Measurements from ENCODE around the gene TNFSF13B. TPM values are rescaled to one million over a fixed set of nuclear protein-coding genes. Genes with fewer than 3 reads are reported as not detected.
A peak's percentile ranks its signal among the peaks of the same experiment; 100 is the strongest.

TNFSF13B gene
- total and polyA plus RNA-seq, 2 of the 8 experiments (the other 6 are each of a cell fraction or from before 2014, with no cell fraction given) = not detected

GRCh38 chr13:108306860-108307259, 37.3 kb downstream of the TNFSF13B start:
- Histone ChIP-seq H2AFZ (ENCODE audit: low read length) (no peak overlapping the region), H3K27me3 (replicated peaks in 1 of 4; ENCODE audit: control insufficient read depth in 3 of 4, extremely low read depth in 1 of 4, insufficient read depth in 3 of 4, low read length in 3 of 4) (no peaks in the 10 kb centered on the region), H3K56ac (replicated peaks; ENCODE audit: insufficient read length, low read depth, low read length) (no peak overlapping the region), H4K8ac (ENCODE audit: extremely low read depth, insufficient read depth, low read length) (no peak overlapping the region), H2AK5ac (ENCODE audit: low read depth, low read length) (no peak overlapping the region), H3K79me1 (ENCODE audit: low read depth, low read length) (no peaks in the 10 kb centered on the region), H3K36me3 (ENCODE audit: control insufficient read depth in 2 of 4, insufficient read depth in 4 of 4, low read length in 3 of 4) (no peaks in the 10 kb centered on the region), H3K14ac (ENCODE audit: insufficient read length) (no peak overlapping the region), H3K4me3 (ENCODE audit: extremely low read depth in 1 of 4, insufficient read depth in 2 of 4, low read depth in 3 of 4, low read length in 4 of 4) (no peak overlapping the region), H3K27ac (ENCODE audit: low read depth, low read length) (no peak overlapping the region), H3K23me2 (ENCODE audit: low read depth, low read length) (no peaks in the 10 kb centered on the region), H2BK120ac (replicated peaks; ENCODE audit: low read depth, low read length) (no peak overlapping the region), H3K9me3 (ENCODE audit: insufficient read depth in 2 of 2, low read depth in 1 of 2, low read length in 1 of 2) (no peaks in the 10 kb centered on the region), H4K20me1 (replicated peaks in 1 of 2; ENCODE audit: control insufficient read depth in 1 of 2, insufficient read depth in 2 of 2, low read length in 2 of 2) (no peaks in the 10 kb centered on the region), H3K23ac (ENCODE audit: insufficient read length) (no peak overlapping the region), H2BK5ac (ENCODE audit: low read depth, low read length) (no peak overlapping the region), H4K5ac (ENCODE audit: insufficient read length, low read depth, low read length) (no peak overlapping the region), H3K18ac (ENCODE audit: extremely low read depth, low read length) (no peak overlapping the region), H3K9ac (replicated peaks in 1 of 4; ENCODE audit: extremely low read depth in 1 of 4, low read depth in 3 of 4, low read length in 3 of 4) (peak overlapping the region in 1 of 4 experiments; percentile 34; a peak in 1 of 7 replicates), H4K91ac (replicated peaks; ENCODE audit: insufficient read length, low read length) (no peak overlapping the region), H3K79me2 (ENCODE audit: control insufficient read depth in 1 of 2, insufficient read depth in 2 of 2, low read length in 2 of 2) (no peaks in the 10 kb centered on the region), H2BK12ac (ENCODE audit: low read depth, low read length) (no peak overlapping the region), H2BK15ac (ENCODE audit: low read length) (no peak overlapping the region), H3K4me2 (ENCODE audit: insufficient read depth in 1 of 2, low read depth in 2 of 2, low read length in 2 of 2) (no peak overlapping the region), H3K4me1 (replicated peaks in 1 of 4; ENCODE audit: control insufficient read depth in 3 of 4, insufficient read depth in 4 of 4, low read length in 3 of 4) (no peaks in the 10 kb centered on the region), H3K4ac (replicated peaks; ENCODE audit: insufficient read length, low read depth, low read length) (no peak overlapping the region), H2BK20ac (ENCODE audit: low read length) (no peak overlapping the region)
- FAIRE-seq = no peak
- no peak for DNase-seq (ENCODE audit: low read depth in 1 of 2, low spot score in 2 of 2)
- CTCF ChIA-PET (ENCODE audit: partially characterized antibody) = no interaction called here
- POLR2A ChIA-PET (ENCODE audit: partially characterized antibody) = no interaction called here
- no peak for TF ChIP-seq SUZ12 (IDR thresholded peaks at IDR 0.05; ENCODE audit: low read length)
- no peak for TF ChIP-seq PHF8 (conservative IDR thresholded peaks at IDR 0.05; ENCODE audit: low read depth, low read length)
- no peak for TF ChIP-seq CBX8 (IDR thresholded peaks at IDR 0.05; ENCODE audit: borderline replicate concordance, low read depth, low read length)
- no peak for TF ChIP-seq ZNF274 (IDR thresholded peaks at IDR 0.05; ENCODE audit: borderline replicate concordance, extremely low read depth, low read length)
- TF ChIP-seq GTF2F1 (IDR thresholded peaks at IDR 0.05; ENCODE audit: borderline replicate concordance, low read depth, low read length) = no peak
- TF ChIP-seq CBX5 (IDR thresholded peaks at IDR 0.05; ENCODE audit: low read depth, low read length) = no peak
- no peak for TF ChIP-seq POLR2AphosphoS5 (IDR thresholded peaks at IDR 0.05; ENCODE audit: low read depth, low read length)
- no peak for TF ChIP-seq CTBP2 (IDR thresholded peaks at IDR 0.05; ENCODE audit: borderline replicate concordance, insufficient read depth, insufficient read length, low read length)
- no peak for TF ChIP-seq BRCA1 (IDR thresholded peaks at IDR 0.05; ENCODE audit: low read depth, low read length)
- TF ChIP-seq USF2 (IDR thresholded peaks at IDR 0.05; ENCODE audit: low read length) = no peak
- no peak for TF ChIP-seq CHD2 (IDR thresholded peaks at IDR 0.05; ENCODE audit: low read length)
- TF ChIP-seq POU5F1 (IDR thresholded peaks at IDR 0.05; ENCODE audit: low read depth, low read length) = no peak
- TF ChIP-seq SP1 (IDR thresholded peaks at IDR 0.05; ENCODE audit: low read depth, low read length) = no peak

Measured in H1 (cell line).